Measurements from ENCODE around the gene PGK1.

- no peak for TF ChIP-seq CTCF (IDR thresholded peaks at IDR 0.05)
- TF ChIP-seq POLR2A (IDR thresholded peaks at IDR 0.05), result no peak
These were observed 26.3 kb downstream of the PGK1 start for GRCh38 chrX:78130396-78130795.

All from heart left ventricle (tissue), 13 donors.